ENCODE data around the gene DNMT3A.

Gene DNMT3A

DNA sequence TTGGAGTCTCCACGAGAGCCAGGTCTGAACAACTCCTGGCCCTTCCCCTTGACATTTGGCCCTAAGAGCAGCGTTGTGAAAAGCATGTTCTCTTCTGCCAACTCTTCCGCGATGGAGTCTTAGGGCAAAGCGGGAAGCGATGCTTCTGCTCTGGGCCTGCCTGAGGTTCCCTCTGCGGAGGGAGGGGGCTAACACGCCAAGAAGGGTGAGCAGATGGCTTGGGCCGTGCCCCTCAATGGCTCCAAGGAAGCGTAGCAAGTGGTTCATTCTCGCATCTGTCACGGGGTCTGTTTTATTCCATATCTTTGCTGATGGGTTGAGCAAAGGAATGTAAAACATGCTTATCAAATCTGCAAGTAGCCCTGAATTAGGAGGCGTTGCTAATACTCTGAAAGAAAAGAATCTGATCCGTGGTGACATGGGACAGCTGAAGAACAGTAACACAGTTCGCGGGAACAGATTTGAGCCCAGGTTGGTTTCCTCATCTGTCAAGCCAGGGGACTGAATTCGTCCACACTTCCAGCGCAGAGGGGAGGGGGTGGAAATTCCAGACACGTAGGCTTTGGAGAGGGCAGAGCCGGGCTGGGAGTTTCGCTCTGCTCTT, 38.0 kb downstream of the DNMT3A start:
- DNase-seq, result no peak

DNA sequence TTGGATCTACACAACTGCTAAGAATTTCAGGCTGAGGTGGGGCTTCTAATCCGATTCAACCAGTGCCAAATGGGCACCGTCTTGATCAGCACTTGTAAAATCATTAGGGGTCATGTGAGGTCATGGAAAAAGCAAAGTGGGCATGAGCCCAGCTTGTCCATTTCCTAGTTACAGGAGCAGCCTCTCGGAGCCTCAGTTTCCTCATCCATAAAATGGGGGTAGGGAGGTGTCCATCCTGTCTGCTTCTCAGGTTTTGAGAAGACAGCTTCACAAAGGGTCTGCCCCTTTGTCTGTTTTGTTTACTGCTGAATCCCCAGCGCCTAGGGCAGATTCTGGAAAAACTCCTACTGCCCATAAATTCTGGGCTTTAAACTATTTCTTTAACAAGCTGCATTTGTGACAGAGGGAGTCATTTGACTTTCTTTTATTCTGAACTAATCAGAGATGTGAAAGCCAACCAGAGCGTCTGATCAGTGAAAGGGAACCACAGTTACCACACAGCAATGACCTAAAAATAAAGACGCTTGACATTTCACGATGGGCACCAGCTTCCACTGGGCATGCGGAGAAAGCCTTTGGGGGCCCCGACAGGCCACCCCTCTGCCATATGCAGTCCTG, 38.9 kb downstream of the DNMT3A start:
- DNase-seq, result no peak

DNA sequence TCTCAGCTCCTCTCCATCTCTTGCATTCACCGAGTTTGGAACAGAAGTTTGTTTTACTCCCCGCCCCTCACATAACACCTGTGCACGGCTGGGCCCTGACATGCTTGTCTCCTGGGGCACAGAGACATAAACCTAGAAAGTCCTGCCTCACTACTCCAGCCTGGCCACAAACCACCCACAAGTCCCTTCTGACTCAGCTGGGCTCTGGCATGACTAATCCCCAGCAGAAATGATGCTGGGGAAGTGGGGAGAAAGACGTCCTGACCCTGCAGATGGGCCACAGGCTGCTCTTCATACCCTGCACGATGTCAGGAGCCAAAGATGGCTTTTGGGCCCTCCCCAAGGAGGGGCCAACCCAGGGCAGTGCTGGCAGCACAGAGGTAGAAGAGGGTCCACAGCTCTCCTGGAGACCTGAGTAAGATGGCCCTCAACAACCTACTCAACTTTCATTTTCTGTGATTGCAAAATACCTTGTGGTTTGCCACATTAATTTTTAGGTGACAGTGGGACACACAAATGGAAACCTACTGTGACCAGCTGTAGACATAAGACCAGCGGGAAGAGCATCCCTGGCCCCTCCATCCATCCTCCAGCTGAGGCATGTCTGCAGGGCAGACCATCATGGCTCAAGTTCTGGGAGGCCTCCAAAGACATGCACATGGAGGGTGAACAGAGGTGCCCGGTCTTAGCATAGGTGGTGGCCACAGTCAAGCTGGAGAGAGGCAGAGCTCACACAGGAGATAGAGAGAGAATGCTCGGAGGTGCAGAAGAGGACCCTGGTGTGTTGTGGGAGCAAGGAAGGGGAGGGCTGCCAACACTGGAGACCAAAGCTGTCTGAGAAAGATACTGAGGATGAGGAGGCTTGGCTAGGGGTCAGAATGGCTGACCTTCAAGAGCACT, 40.0 kb downstream of the DNMT3A start:
- no peak for DNase-seq

DNA sequence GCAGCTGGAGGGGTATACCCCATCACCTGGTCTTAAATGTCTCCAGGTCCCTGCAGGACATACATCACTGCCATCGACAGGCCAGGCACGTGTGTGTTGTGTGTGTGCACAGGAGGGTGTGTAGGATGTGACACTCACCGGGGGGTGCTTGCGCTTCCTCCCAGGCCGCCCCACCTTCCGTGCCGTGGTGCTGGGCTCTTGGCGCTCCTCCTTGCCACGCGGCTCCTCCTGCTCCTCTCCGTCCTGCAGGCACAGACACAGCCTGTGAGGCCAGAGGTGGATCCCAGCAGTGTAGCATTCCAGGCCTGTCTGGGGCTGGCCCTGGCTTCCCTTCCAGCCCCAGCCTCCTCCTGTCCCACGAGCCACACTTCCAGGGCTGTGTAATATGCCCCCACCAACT, 41.7 kb downstream of the DNMT3A start:
- no peak for DNase-seq

DNA sequence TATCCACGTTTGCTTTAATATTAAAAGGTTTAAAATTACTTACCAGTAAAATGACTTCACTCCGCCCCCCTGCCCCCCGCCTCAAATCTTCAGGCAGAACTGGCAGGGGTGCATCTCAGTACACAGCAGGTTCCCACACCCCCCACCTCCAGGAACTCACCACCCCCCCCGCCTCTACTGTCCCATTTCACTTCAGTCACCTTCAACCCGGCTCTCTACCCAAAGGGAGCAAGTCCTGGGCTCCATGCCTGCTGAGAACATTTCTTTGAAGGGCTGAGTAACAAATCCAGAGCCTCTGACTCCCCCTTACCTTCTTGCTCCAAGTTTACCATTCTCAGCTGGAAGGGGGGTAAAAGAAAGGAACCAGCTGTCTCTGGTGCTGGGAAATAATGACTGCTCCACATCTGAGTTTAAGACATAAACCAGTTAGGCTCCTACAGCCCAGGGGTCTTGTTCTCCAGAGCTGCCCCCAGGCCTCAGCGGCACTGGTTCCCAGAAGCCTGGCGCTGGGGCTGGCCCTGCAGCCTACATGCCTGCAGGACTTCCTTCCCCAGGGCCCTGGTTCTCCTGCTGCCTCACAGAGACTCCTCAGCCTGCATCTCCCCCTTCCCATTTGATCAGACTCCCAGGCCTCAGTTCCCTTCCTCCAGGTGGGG, 42.8 kb downstream of the DNMT3A start:
- DNase-seq, result no peak

DNA sequence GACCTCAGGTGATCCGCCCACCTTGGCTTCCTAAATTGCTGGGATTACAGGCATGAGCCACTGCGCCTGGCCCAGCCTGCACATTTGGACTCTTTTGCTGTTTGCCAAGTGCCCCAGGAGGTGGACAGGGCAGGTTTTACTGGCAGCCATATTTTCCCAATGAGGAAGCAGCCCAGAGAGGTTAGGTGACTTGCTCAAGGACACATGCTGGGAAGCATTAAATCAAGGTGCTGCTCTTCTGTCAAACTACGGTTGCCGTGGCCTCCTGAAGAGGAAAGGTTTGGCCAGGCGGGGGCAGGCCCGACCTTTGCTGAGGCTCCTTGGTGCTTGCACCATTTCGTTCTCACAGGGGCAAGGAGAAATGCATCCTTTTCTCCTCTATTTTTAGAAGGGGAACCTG, 44.0 kb downstream of the DNMT3A start:
- DNase-seq, result no peak

DNA sequence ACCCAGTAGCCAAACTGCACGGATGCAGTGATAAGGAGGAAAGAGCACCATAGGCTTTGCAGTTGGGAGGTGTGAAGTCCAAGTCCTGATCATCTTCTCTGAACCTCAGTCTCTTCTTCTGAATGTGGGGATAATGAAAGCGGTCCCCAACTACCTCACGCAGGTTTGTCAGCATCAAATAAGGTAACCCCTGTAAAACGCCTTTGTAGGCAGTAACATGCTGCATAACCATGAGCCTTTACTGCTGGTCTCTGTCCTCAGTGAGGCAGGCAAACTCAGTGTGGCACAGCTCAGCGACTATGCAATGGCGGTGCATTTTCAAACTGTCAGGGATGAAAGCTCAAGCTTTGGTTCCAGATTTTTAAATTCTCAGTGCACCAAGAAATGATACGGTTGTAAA, 46.1 kb downstream of the DNMT3A start:
- DNase-seq, result no peak

DNA sequence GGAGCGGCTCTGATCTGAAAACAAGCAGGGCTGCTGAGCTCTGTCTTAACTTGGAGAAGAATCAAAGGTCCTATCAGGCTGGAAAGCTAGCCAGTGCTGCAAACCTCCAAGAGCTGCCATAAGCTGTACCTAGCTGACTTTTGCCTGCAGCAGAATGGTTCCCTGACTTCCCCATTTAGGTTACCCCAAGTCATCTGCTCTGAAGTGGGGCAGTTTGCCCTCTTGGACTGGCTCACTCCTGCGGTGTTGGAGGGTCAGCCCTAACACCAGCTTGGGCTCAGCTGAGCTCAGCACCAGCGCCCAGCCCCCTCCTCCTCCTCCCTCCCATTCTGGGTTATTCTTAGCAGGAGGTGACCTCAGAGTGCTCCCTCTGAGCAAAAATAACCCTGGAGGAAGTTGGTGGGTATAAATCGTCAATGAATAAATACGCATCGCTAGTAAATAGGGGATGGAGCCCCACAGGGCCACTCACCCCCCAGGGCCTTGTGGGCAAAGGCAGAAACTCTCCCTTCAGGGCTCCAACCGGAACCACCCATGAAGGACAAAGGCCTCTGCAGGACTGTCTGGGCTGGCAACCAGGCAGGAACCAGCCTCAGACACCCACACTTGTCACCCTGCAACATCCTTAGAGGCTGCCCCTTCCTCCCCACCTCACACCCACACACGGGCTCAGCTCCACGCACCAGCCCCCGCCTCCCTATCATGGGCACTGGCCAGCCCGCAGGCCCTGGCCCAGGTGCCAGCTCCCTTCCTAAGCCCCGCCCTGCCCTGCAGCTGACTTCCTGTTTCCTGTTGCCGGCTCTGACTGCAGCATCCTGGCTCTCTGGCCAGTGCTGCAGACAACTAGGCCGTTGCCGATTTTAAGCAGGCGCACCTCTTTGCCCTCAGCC, 46.9 kb downstream of the DNMT3A start:
- DNase-seq, result no peak

DNA sequence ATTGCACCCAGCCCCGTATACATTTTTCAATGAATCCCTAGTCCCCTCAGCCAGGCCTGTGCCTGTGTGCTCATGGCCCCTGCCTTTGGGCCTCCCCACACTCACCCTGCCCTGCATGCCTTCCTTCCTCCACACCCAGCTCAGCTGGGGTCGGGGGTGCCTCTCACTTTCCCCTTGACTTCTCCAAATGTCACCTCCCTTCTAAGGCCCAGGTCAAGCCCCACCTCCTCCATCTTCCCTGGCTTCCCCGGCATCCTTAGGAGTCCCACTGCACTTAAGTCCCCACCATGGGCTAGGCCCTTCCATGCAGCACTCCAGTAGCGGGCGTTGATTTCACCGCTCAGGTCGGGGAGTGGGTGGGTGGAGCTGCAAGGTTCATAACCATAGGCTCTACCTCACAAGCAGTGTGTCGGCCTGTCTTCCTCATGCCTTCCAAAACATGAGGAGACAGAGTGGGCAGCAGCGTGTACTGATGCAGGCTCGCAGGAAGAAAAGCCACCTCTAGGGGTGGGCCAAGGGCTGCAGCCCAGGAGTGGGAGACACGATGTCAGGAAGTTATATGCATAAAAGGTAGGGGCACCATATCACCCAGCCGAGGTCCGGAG, 47.7 kb downstream of the DNMT3A start:
- DNase-seq, result no peak

DNA sequence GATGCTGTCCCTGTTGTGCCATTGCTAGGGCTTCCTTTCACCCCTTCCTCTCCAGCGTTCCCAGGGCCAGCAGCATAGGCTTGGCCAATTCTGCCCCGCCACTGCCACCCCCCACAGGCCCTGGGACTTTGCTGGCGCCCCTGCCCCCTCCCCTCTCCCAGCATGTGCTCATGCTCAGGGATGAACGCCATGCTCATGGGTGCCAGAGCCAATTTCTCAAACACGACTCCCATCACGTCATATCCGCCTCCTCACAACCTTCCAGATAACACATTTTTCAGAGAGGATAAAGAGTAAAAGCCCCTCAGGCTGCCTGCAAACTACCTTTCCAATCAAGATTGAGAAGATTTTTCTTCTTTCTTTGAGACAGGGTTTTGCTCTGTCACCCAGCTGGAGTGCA, 48.6 kb downstream of the DNMT3A start:
- DNase-seq, result no peak

DNA sequence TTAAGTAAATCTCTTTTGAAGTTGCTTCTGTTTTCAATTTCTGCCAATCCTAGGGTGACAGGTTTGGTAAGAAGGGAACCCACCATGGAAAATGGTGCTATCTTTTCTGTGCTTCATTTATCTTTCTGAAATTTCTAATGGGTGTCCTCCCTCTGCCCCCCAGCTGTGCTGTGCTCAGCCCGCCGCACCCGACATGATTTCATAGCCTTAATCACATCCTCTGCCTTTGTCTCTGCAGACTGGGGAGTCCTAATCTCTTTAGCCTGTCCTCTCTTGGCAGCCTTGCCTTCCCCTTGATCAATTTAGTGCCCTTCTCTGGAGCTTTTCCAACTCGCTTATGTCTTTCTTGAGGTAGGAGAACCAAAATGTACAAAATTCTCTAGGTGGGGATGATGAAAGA, 49.3 kb downstream of the DNMT3A start:
- DNase-seq, result no peak

DNA sequence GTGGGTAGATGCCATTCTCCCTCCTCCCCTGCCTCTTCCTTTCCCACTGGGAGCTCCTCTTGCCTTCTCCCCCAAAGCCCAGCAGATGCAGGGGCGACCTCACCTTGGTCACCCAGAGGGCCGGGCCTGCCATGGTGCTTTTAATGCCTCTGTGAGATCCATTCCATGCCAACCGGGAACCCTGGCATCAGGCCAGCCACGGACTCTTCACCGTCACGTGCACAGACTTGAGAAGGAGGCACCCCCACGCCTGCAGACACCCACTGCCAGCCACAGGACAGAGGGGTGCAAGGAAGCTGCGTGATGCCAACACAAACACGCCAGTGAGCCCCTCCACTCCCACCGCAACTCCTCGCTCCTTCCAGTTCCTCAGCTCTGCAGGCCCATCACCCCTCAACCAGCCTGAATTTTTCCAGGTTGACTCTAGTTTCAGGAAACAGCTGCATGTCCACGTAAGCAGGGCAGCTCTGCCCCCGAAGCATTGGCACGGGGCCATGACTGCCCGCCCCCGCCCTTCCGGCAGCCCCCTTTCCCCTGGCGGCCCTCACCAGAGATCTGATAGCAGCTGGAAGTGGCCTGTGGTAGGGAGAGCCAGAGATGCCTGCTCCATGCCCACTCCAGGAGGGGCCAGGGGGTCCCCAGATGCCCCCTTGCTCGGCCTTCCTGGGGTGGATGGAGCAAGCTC, 50.8 kb downstream of the DNMT3A start:
- DNase-seq, result peak; percentile 75

DNA sequence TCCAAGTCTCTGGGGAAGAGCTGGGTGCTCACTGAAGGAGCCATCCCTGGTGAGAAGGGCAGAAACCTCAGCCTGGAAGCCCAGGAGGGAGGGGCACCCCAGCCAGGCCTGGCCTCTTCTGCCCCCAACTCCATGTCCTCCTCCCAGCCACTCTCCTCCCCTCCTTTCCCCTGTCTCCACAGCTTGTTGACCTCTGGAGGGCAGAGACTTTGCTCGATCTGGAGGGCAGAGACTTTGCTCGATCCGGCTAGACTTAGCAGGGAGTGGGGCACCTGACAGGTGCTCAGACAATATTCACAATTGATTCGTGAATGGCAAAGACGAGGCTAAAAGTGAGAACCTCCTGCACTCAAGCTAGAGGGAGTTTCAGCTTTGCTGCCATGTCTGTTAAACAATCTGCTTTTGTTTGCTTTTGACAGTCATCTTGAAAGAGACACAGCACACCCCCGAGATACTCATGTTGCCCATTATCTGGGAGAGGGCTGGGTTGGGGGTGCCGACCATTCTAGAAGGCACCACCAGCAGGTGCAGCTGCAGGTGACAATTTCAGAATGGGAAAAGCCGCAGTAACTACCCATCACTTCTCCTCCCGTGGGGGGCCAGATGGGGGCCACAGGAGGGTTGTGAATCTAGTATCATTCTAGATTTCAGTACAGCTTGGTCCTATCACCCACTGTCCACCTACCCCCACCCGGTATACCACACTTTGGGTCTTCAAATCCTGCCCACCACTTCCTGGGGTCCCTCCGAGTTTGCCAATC, 54.8 kb downstream of the DNMT3A start:
- no peak for DNase-seq

DNA sequence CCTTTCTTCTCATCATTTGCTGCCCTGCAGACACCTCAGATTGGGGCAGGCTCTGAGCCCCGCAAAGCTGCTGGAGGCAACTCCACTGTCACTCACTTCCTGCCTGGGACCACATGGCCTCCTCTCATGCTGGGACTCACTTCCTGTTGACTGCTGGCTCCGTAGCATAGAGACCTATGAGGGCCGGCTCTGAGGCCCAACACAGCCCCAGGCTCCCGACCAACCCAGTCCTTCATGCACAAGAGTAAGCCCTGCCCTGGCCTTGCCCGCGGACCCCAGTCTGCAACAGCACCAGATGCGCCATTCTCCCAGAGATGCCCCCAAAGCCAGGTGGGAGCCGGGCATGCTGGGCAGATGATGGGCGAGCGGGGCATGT, 55.7 kb downstream of the DNMT3A start:
- DNase-seq, result no peak

DNA sequence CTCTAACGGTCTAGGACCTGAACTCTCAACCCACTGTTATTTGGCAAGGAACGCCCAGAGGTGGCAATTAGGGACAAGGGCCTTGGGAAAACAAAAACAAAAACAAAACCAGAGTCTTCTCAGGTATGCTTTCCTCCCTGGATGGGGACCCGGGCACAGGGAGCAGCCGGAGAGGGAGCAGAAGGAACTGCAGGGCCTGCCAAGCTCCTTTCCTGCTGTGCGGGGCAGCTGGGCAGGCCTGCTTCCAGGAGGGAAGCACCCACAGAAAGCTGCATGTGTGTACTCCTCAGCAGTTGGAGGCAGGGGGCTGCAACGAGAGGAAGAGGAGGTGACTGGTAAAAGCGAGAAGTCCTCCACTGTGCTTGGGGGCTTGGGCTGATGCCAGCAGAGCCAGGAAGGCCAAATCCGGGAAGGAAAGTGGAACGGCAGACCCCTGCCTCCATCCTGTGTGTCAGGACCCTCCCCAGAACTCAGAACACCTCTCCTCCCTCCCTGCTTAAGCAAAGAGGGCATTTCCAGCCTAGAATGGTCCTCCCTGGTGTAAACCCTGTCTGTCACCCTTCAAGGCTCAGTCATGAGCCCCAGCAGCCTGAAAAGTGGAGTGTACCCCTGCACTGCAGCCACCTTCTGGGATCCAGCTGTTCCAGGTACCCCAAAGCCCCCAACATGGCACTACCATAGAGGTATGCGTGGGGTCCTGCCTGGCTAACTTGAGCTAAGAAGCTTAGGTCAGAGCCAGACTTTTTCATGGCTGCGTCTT, 56.3 kb downstream of the DNMT3A start:
- no peak for DNase-seq

DNA sequence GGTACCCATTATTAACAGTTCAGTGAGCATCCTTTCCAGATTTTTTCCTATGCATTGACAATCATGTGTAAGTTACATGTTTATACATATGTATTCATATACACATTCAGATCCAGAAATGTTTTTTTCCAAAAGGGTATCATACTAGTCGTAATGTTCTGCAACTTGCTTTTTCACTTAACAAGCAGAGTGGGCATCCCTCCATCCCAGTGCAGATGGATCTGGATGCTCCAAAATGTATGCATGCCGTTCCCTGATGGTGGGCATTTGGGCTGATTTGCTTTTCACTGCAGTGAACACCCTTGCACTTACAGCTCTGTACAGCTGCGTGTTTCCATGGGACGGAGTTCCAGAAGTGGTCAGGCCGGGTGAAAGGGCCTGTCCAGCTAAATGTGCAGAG, 57.0 kb downstream of the DNMT3A start:
- no peak for DNase-seq

DNA sequence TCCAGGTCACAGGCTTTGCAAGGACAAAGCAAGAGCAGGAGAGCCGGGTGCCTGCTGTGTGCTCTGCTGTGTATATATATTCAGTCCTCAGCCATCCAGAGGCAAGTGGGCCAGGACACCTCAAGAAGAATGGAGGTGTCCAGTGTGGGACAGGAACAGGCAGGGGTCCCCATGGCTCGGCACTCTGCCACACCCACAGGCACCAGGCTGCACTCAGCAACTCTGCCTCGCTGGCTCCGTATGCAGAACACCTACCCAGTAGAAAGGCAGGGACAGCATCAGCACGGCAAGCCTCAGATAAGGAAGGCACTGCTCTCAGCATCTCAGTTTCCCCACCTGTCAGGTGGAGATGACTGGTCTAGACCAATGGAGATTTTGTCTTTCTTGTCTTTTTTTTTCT, 57.8 kb downstream of the DNMT3A start:
- DNase-seq, result no peak

DNA sequence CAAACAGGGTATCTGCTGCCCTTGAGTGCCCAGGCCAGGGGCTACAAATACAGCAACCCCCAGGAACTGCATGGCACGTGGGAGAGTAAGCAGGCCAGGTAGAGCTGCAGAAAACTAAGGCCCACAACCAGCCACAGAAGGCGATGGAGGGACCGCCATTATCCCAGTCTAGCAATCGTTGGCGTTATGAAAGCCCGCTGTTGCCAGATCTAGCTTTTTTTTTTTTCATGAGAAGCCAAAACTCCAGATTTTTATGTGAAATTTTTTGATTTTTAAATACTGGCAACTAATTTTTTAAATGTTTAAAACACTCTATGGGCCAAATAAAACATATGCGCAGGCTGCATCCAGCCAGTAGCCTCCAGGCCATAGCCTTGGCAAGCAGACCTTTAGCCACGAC, 59.8 kb downstream of the DNMT3A start:
- no peak for DNase-seq

DNA sequence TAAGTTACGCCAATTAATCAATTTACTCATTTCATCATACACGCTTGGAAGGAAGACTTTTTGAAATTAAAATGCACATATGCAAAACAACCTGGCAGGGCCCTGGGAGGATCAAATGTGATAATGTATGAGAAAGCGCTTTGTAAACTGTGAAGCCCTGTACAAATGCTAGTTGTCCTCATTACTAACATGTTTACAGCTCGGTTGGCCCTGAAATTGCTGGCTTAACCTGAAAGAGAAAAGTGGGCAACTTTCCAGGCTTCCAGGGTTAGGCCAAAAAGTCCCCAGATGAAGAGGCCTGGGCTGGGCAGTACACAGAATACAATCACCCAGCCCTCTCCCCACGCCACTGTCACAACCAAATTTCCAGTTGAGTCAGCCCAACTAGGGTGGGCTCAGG, 60.2 kb downstream of the DNMT3A start:
- peak; percentile 40 for DNase-seq

DNA sequence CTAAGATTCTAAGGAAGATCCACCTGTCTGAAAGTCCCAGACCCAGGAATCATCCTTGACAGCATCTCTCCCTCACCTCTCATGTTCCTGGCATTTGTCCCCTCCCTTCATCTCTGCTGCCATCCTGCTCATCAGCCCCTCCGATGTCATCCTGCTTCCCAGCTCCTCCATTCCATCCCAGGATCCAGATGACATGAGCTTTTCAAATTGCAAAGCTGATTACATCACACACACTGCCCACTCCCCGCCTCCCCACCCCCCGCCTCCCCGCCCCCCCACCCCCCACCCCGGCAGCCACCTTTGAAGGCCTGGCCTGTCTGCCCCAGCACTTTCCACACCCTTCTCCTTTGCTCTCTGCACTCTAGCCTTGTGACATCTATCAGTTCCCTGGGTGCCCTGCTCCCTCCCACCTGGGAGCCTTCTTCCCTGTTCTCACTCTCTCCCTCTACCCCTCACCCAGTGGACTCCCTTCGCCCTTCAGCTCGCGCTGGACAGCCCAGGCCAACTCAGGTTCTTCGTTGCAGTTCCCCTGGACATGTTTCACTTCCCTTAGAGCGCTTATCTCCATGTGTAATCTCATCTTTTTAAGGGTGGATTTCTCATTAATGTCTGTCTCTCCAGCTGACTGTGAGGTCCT, 61.6 kb downstream of the DNMT3A start:
- DNase-seq, result no peak

All from NCI-H1105 treated with DMSO at 0.1 percent for 48 hours (cell line).